ENCODE data around the gene NTNG1.

Gene NTNG1

DNA sequence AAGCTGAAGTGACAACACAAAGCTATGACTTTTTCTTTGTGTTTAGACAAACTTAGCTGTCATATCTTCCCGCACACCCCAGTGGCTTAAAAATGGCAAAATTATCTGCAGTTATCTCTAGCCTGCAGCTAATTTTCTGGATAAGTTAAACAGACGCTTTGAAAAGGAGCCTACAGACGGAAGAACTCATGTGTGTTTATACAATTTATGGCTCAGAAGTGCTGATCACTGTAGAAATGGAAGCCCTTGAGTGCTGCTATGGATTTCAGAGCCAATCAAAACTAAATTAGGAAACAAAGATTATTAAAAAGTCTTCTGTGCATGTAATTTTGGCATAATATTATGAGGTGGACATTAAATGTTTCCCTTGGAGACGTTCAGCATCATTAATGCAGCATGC lies 11.6 kb downstream of the NTNG1 start:
- H2AFZ ChIP-seq (ENCODE audit: low read depth, low read length) = no peak overlapping the region
- TF ChIP-seq CTCF (IDR thresholded peaks at IDR 0.05; ENCODE audit: borderline replicate concordance, extremely low read depth, low read length, poor library complexity, severe bottlenecking) = no peak
- TF ChIP-seq EZH2 (IDR thresholded peaks at IDR 0.05; ENCODE audit: borderline replicate concordance, low read depth, low read length, severe bottlenecking) = no peak
- no peak overlapping the region for H3K27ac ChIP-seq (ENCODE audit: low read length)
- H3K4me1 ChIP-seq (ENCODE audit: insufficient read depth, low read length) = no peaks in the 10 kb centered on the region
- H3K4me3 ChIP-seq (ENCODE audit: low read depth in 1 of 2, low read length in 2 of 2) = no peak overlapping the region
- no peaks in the 10 kb centered on the region for H3K27me3 ChIP-seq (ENCODE audit: insufficient read depth, low read length, poor library complexity)
- H3K9me3 ChIP-seq (ENCODE audit: insufficient read depth, low read length, severe bottlenecking) = no peaks in the 10 kb centered on the region
- no peaks in the 10 kb centered on the region for H3K79me2 ChIP-seq (ENCODE audit: insufficient read depth, low read length)
- no peak overlapping the region for H3K4me2 ChIP-seq (ENCODE audit: insufficient read depth, low read length)
- H3K9ac ChIP-seq (ENCODE audit: low read depth, low read length) = no peak overlapping the region
- DNase-seq (no peak), ATAC-seq (ENCODE audit: insufficient read depth, low read depth) (no peak)
- H3K36me3 ChIP-seq (ENCODE audit: insufficient read depth, low read length) = no peaks in the 10 kb centered on the region
- no peaks in the 10 kb centered on the region for H4K20me1 ChIP-seq (ENCODE audit: insufficient read depth, low read length)

DNA sequence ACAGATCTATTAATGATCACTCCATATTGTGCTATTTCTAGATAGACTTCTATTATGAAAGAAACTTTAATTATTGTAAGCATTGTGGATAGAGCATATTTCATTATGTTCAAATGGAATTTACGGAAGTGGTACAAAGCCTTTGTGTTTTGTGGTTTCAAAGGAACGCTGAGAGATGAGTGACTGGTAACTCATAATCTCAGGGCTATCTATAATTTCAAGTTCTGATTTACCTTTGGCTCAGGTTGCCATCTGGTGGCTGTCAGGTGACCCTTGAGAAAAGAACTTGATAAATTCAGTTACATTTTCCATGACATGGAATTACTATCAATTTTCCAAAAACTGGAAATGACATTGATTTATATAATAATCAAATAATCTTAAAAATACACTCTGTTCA lies 12.2 kb downstream of the NTNG1 start:
- Histone ChIP-seq H3K9ac (ENCODE audit: low read depth, low read length) (no peak overlapping the region), H3K27me3 (ENCODE audit: insufficient read depth, low read length, poor library complexity) (no peaks in the 10 kb centered on the region), H3K36me3 (ENCODE audit: insufficient read depth, low read length) (no peaks in the 10 kb centered on the region), H3K9me3 (ENCODE audit: insufficient read depth, low read length, severe bottlenecking) (no peaks in the 10 kb centered on the region), H3K4me3 (ENCODE audit: low read depth in 1 of 2, low read length in 2 of 2) (no peak overlapping the region), H3K79me2 (ENCODE audit: insufficient read depth, low read length) (no peaks in the 10 kb centered on the region), H3K27ac (ENCODE audit: low read length) (no peak overlapping the region), H3K4me1 (ENCODE audit: insufficient read depth, low read length) (no peaks in the 10 kb centered on the region), H2AFZ (ENCODE audit: low read depth, low read length) (no peak overlapping the region), H4K20me1 (ENCODE audit: insufficient read depth, low read length) (no peaks in the 10 kb centered on the region), H3K4me2 (ENCODE audit: insufficient read depth, low read length) (no peak overlapping the region)
- ATAC-seq (ENCODE audit: insufficient read depth, low read depth) = peak; percentile 39; the same call in 1 of the 3 replicates
- no peak for DNase-seq
- TF ChIP-seq EZH2 (IDR thresholded peaks at IDR 0.05; ENCODE audit: borderline replicate concordance, low read depth, low read length, severe bottlenecking) = no peak
- no peak for TF ChIP-seq CTCF (IDR thresholded peaks at IDR 0.05; ENCODE audit: borderline replicate concordance, extremely low read depth, low read length, poor library complexity, severe bottlenecking)

DNA sequence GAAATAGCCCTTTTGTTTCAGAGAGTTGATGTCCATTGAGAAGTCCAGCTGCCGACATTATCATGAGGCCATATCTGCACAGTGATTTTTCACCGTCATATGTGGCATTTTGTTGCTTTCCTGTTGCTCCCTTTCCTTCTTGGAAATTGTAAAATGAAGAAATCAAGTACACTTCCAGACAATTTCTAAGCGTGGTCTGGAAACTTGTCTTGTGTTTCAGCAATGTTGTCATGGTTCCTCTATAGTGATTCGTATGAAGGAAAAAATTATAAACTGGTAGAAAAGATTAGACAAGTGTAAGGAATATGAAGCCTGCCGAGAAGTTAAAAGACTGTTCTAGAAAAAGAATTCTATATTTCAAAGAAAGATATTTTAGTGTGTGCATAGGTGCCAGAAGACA lies 17.7 kb downstream of the NTNG1 start:
- Histone ChIP-seq H3K36me3 (ENCODE audit: insufficient read depth, low read length) (no peaks in the 10 kb centered on the region), H3K27me3 (ENCODE audit: insufficient read depth, low read length, poor library complexity) (no peaks in the 10 kb centered on the region), H3K4me2 (ENCODE audit: insufficient read depth, low read length) (no peak overlapping the region), H3K4me3 (ENCODE audit: low read depth in 1 of 2, low read length in 2 of 2) (no peak overlapping the region), H4K20me1 (ENCODE audit: insufficient read depth, low read length) (no peaks in the 10 kb centered on the region), H3K9me3 (ENCODE audit: insufficient read depth, low read length, severe bottlenecking) (no peaks in the 10 kb centered on the region), H3K4me1 (ENCODE audit: insufficient read depth, low read length) (peaks cover 9% of the 10 kb centered on the region), H3K79me2 (ENCODE audit: insufficient read depth, low read length) (no peaks in the 10 kb centered on the region), H3K27ac (ENCODE audit: low read length) (no peak overlapping the region), H3K9ac (ENCODE audit: low read depth, low read length) (no peak overlapping the region), H2AFZ (ENCODE audit: low read depth, low read length) (no peak overlapping the region)
- no peak for ATAC-seq (ENCODE audit: insufficient read depth, low read depth)
- DNase-seq = no peak
- TF ChIP-seq EZH2 (IDR thresholded peaks at IDR 0.05; ENCODE audit: borderline replicate concordance, low read depth, low read length, severe bottlenecking) = no peak

DNA sequence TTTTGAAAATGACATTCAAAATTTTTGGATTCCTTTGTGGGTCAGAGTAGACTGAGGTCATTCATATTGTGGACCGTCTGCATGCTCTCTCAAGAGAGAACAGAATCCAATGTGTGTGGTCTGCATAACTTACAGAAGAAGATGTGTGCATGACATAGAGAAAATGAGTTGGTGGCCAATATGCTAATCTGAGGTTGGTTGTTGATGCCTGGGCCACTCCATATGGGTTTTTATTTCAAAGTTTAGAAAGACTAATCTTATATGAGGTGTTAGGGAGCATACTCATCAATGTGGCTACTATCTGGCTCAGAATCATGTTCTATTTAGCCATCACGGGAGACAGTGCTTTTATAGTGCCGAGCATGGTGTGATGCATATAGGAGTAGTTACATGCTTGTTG lies 18.2 kb downstream of the NTNG1 start:
- Histone ChIP-seq H3K4me2 (ENCODE audit: insufficient read depth, low read length) (no peak overlapping the region), H4K20me1 (ENCODE audit: insufficient read depth, low read length) (no peaks in the 10 kb centered on the region), H3K9me3 (ENCODE audit: insufficient read depth, low read length, severe bottlenecking) (no peaks in the 10 kb centered on the region), H2AFZ (ENCODE audit: low read depth, low read length) (no peak overlapping the region), H3K27ac (ENCODE audit: low read length) (no peak overlapping the region), H3K4me3 (ENCODE audit: low read depth in 1 of 2, low read length in 2 of 2) (no peak overlapping the region), H3K9ac (ENCODE audit: low read depth, low read length) (no peak overlapping the region), H3K4me1 (ENCODE audit: insufficient read depth, low read length) (peaks cover 10% of the 10 kb centered on the region), H3K27me3 (ENCODE audit: insufficient read depth, low read length, poor library complexity) (no peaks in the 10 kb centered on the region), H3K36me3 (ENCODE audit: insufficient read depth, low read length) (no peaks in the 10 kb centered on the region), H3K79me2 (ENCODE audit: insufficient read depth, low read length) (no peaks in the 10 kb centered on the region)
- TF ChIP-seq EZH2 (IDR thresholded peaks at IDR 0.05; ENCODE audit: borderline replicate concordance, low read depth, low read length, severe bottlenecking) = no peak
- no peak for TF ChIP-seq CTCF (IDR thresholded peaks at IDR 0.05; ENCODE audit: borderline replicate concordance, extremely low read depth, low read length, poor library complexity, severe bottlenecking)
- ATAC-seq (ENCODE audit: insufficient read depth, low read depth) = no peak
- no peak for DNase-seq

Measured in DND-41 (cell line).